Muscle of arm (tissue), 12 donors: Measurements from ENCODE around the gene PALS1. TPM values are rescaled to one million over a fixed set of nuclear protein-coding genes. Genes with fewer than 3 reads are reported as not detected.
"Not testable (repeated sequence)": the region's sequence is repeated elsewhere in the genome, so short reads cannot be mapped to it uniquely, and the experiment has no call there.

Experiments used
- DNase-seq: peaks from one replicate; pipeline ENCODE4 v3.0.0-alpha.2; 2013
- polyA plus RNA-seq, 12 donors: library from polyadenylated mRNA; unstranded; fragments of 120-200 nt; gene quantifications; one replicate each; pipeline ENCODE4 v1.2.1, GENCODE V29; 2013; ENCODE audit not compliant: insufficient read length in 12 of 12

PALS1 gene
- polyA plus RNA-seq, 12 donors: 13.0 to 17.8 (median 15.1) TPM; not detected in 1

DNA sequence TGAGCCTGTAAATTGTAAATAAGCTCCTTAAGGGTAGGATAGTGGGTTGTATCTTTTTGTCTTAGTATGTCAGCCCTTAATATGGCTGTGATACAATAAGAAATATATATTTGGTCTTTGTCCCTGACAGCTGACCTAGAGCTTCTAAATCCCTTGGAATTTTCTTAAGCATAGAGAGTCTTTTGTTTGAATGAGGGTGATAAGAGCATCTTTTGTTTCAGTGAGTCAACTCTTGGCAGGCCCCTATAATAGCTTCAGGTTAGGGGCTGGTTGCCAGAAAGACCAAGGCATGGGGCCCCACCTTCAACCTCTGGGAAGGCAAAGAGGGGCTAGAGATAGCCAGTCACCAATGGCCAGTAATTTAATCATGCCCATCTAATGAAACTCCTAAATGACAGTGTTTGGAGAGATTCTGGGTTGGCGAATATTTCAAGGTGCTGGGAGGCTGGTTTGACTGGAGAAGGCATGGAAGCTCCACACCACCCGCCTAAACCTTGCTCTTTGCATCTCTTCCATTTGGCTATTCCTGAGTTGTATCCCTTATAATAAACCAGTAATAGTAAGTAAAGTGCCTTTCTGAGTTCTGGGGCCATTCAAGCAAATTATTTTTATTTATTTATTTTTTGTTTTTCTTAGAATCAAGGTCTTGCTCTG lies 10.5 kb downstream of the PALS1 start:
- DNase-seq: no peak

- no peak for DNase-seq
These were observed 11.9 kb downstream of the PALS1 start for GRCh38 chr14:67253076-67253635.

GRCh38 chr14:67257906-67258305 lies 16.7 kb downstream of the PALS1 start:
- no peak for DNase-seq

DNA sequence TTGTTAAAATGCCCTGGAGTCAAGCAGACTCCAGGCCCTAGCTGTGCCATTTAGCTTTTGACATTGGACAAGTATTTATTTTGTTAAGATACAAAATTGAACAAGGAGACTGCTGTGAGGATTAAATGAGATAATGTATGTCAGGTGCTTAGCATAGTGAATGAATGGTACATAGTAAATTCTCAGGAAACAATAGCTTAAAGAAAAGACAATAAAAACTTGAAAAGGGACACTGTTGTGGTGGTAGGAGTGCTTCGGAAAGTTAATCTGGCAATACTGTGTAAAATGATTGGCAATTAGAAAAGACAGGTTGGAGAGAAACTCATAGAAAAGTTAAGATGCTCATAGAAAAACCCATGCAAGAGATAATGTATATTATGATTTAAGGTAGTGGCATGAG lies 19.7 kb downstream of the PALS1 start:
- DNase-seq: no peak

- DNase-seq: no peak
These were observed 22.4 kb downstream of the PALS1 start for GRCh38 chr14:67263499-67264149.

- no peak for DNase-seq
These were observed 23.9 kb downstream of the PALS1 start for GRCh38 chr14:67265131-67265530.

- DNase-seq: no peak
These were observed 26.5 kb downstream of the PALS1 start for GRCh38 chr14:67267576-67268328.

- no peak for DNase-seq
These were observed 27.4 kb downstream of the PALS1 start for GRCh38 chr14:67268426-67269150.

GRCh38 chr14:67269298-67270060 lies 28.2 kb downstream of the PALS1 start:
- peak; percentile 56 for DNase-seq

DNA sequence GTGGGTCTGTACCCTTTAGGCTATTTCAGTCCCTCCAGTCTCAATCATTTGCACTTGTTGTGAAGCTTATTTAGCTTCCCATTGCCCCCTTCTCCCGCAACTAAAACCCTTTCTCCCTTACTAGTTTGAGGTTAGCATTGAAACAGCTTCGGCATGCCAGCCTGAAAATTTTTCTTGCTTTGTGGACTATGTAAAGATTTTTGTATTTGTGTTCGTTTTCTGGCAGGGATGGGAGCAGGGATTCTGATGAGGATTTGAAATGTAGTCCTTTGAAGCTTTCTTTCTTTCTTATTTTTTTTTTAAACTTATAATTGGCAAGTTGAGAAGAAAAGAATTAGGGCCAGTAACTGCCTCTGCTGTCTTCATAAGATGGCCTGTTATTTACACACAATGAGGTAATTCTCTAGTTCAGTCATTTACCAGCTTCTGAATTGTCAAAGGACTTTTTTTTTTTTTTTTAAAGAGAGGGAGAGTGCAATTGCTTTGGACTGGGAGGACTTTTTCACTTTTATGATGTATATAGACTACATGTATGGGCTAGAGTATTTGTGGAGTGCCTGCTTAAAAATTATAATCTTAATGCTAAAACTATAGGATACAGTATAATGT lies 29.0 kb downstream of the PALS1 start:
- no peak for DNase-seq

GRCh38 chr14:67270933-67271332 lies 29.7 kb downstream of the PALS1 start:
- DNase-seq: no peak

DNA sequence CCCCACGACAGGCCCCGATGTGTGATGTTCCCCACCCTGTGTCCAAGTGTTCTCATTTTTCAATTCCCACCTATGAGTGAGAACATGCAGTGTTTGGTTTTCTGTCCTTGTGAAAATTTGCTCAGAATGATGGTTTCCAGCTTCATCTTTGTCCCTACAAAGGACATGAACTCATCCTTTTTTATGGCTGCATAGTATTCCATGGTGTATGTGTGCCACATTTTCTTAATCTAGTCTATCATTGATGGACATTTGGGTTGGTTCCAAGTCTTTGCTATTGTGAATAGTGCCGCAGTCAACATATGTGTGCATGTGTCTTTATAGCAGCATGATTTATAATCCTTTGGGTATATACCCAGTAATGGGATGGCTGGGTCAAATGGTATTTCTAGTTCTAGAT lies 32.0 kb downstream of the PALS1 start:
- not testable (repeated sequence) for DNase-seq

GRCh38 chr14:67276131-67276530 lies 34.9 kb downstream of the PALS1 start:
- DNase-seq: no peak

- DNase-seq: no peak
These were observed 39.3 kb downstream of the PALS1 start for GRCh38 chr14:67280506-67280905.

GRCh38 chr14:67285876-67286452 lies 44.7 kb downstream of the PALS1 start:
- DNase-seq: peak; percentile 45

Other genes starting within 250 kb of the PALS1 start
- gene GARIN2, start 52.0 kb upstream of the PALS1 start, polyA plus RNA-seq: under 1 TPM in 10 of 12 donors, not detected in 2; 0.14 to 0.72 (median 0.30) TPM
- gene ATP6V1D, start 118.4 kb downstream of the PALS1 start, polyA plus RNA-seq: 100 to 1,000 TPM in 1 of 12 donors, 10 to 100 TPM in 10, not detected in 1; 48.4 to 106 (median 81.6) TPM
- gene EIF2S1, start 118.9 kb downstream of the PALS1 start, polyA plus RNA-seq: 100 to 1,000 TPM in 4 of 12 donors, 10 to 100 TPM in 8; 49.3 to 106 (median 93.3) TPM
- gene PLEK2, start 170.7 kb downstream of the PALS1 start, polyA plus RNA-seq: 1 to 10 TPM in 5 of 12 donors, under 1 TPM in 4, not detected in 3; 0.36 to 8.2 (median 1.1) TPM
- under 1 TPM in 10 of 12 donors, not detected in 2; 0.19 to 0.94 (median 0.35) TPM for gene TMEM229B, start 247.3 kb downstream of the PALS1 start, polyA plus RNA-seq